ENCODE data around the gene GFY.

GRCh38 chr19:49434907-49435583, 9.9 kb downstream of the GFY start:
- no peak for TF ChIP-seq CTCF (IDR thresholded peaks at IDR 0.05)
- no peak for TF ChIP-seq POLR2AphosphoS5 (IDR thresholded peaks at IDR 0.05; ENCODE audit: insufficient read depth in 1 of 2, low read depth in 1 of 2)
- TF ChIP-seq POLR2A (IDR thresholded peaks at IDR 0.05): no peak

Data from vagina (tissue), 2 donors.